GM12878 (cell line): Measurements from ENCODE around the gene RET. TPM values are rescaled to one million over a fixed set of nuclear protein-coding genes. Genes with fewer than 3 reads are reported as not detected.

ENCODE experiments used
- E4F1 ChIP-seq: fragments of 450-650 bp; IDR thresholded peaks from 2 replicates; pipeline ENCODE4 v1.6.1; 2018; ENCODE audit warnings: borderline replicate concordance, mild to moderate bottlenecking; ENCODE audit not compliant: partially characterized antibody
- ETV6 ChIP-seq, 2 experiments: fragments of 450-650 bp in 1 of 2; IDR thresholded peaks in 1 of 2; conservative IDR thresholded peaks in 1 of 2; 2 replicates each; pipeline ENCODE4 v1.6.1; 2014; ENCODE audit warnings: antibody characterized with exemption in 1 of 2, borderline replicate concordance in 1 of 2, low read depth in 1 of 2, mild to moderate bottlenecking in 1 of 2, moderate library complexity in 1 of 2
- HDAC6 ChIP-seq: fragments of 200-600 bp; sonication (generic); IDR thresholded peaks from one replicate; pipeline ENCODE4 v1.8.0; 2017; ENCODE audit warnings: antibody characterized with exemption; ENCODE audit not compliant: unreplicated experiment
- MTA3 ChIP-seq: IDR thresholded peaks from 2 replicates; pipeline ENCODE4 v1.6.1; 2012; ENCODE audit warnings: low read length, inconsistent platforms, borderline replicate concordance
- MYB ChIP-seq: fragments of 150-350 bp; IDR thresholded peaks from 2 replicates; pipeline ENCODE4 v1.6.1; 2014; ENCODE audit warnings: mild to moderate bottlenecking, low read depth, low read length, borderline replicate concordance
- RELB ChIP-seq: fragments of 450-650 bp; IDR thresholded peaks from 2 replicates; pipeline ENCODE4 v1.6.1; 2017; ENCODE audit warnings: low read depth, mild to moderate bottlenecking, moderate library complexity
- REST ChIP-seq: IDR thresholded peaks from 2 replicates; pipeline ENCODE4 v1.6.1; 2012; ENCODE audit warnings: mild to moderate bottlenecking, low read depth, low read length
- SMAD5 ChIP-seq: IDR thresholded peaks from 2 replicates; pipeline ENCODE4 v1.6.1; 2016; ENCODE audit warnings: antibody characterized with exemption, low read depth
- USF2 ChIP-seq: IDR thresholded peaks from 2 replicates; pipeline ENCODE4 v1.6.1; 2011; ENCODE audit warnings: low read depth, low read length, improper control_type of control experiment, borderline replicate concordance
- WRNIP1 ChIP-seq: IDR thresholded peaks from 2 replicates; pipeline ENCODE4 v1.6.1; 2011; ENCODE audit warnings: low read depth, low read length, improper control_type of control experiment, borderline replicate concordance
- ZBTB40 ChIP-seq: fragments of 450-650 bp; IDR thresholded peaks from 2 replicates; pipeline ENCODE4 v1.6.1; 2016; ENCODE audit warnings: mild to moderate bottlenecking, moderate library complexity, borderline replicate concordance
- ZNF24 ChIP-seq: fragments of 450-650 bp; IDR thresholded peaks from 2 replicates; pipeline ENCODE4 v1.6.1; 2017; ENCODE audit warnings: antibody characterized with exemption, mild to moderate bottlenecking
- polyA plus RNA-seq, 11 experiments: library from polyadenylated mRNA; depleted of rRNA in 4 of 11; unstranded in 6 of 11; stranded (reverse) in 5 of 11; fragments of >200 nt; fragmentation: Nextera tagmentation in 4 of 11; fragmentation: Illumina TruSeq in 1 of 11; extraction: Ambion mirVana in 4 of 11; extraction: Trizol in 1 of 11; gene quantifications; 1 replicate in 1 of 11; 2 replicates in 10 of 11; pipeline versions ENCODE4 v1.2.1 to v1.2.3, GENCODE V29; 2011 to 2016; ENCODE audit warnings: inconsistent platforms in 2 of 11, missing spikeins in 2 of 11, low read depth in 1 of 11
- total RNA-seq, 4 experiments: library from RNA; depleted of rRNA in 3 of 4; stranded (reverse); fragments of >200 nt in 3 of 4; fragmentation: Illumina TruSeq in 1 of 4; extraction: Trizol in 1 of 4; gene quantifications; 2 replicates each; pipeline versions ENCODE4 v1.2.1 to v1.2.3, GENCODE V29; 2013 to 2021

Gene RET
- total and polyA plus RNA-seq, 10 of the 15 experiments (the other 5 are each of a cell fraction or from before 2014, with no cell fraction given): not detected

- TF ChIP-seq HDAC6: no peak
- no peak for TF ChIP-seq ZBTB40
- no peak for TF ChIP-seq WRNIP1
- no peak for TF ChIP-seq MTA3
- TF ChIP-seq RELB: peak; percentile 33; the same call in 1 of the 2 replicates
- no peak for TF ChIP-seq USF2
- TF ChIP-seq ZNF24: no peak
- TF ChIP-seq E4F1: no peak
- no peak for TF ChIP-seq MYB
- peak in 1 of 2 experiments; percentile 59; a peak in 2 of 4 replicates for TF ChIP-seq ETV6 (conservative IDR thresholded peaks at IDR 0.05 in 1 of 2, IDR thresholded peaks at IDR 0.05 in 1 of 2; ENCODE audit: borderline replicate concordance in 1 of 2, low read depth in 1 of 2)
- TF ChIP-seq SMAD5: no peak
- TF ChIP-seq REST: no peak
These were observed 44.1 kb downstream of the RET start (continued) for GRCh38 chr10:43120929-43121314.
